ENCODE data around the gene NTSR1. TPM values are rescaled to one million over a fixed set of nuclear protein-coding genes. Genes with fewer than 3 reads are reported as not detected.

NTSR1 gene
- total RNA-seq, 4 donors from 2014 or later, result 0.06 to 0.09 TPM; not detected in 2

DNA sequence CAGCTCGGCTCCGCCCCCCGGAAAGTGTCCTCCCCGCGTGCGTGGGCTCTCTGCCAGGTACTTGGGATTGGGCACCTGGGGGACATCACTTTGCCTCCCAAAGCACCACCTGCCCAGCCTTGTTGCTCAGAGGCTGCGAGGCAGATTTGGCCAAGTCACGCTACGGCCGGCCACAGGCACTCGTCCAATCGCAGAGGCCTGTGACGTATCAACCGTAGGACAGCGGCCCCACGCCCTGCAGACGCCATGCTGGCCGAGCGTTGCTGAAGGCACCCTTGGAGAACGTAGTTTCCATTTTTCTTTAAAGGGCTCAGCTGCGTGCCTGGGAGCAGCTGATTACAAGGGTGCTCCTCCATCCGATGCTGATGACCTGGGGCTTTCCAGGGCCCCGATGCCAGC is 3.1 kb downstream of the NTSR1 start:
- Histone ChIP-seq H3K27ac (no peak overlapping the region), H3K4me3 (no peak overlapping the region), H3K36me3 (no peaks in the 10 kb centered on the region), H3K9me3 (no peaks in the 10 kb centered on the region), H3K27me3 (peaks cover 8 to 100% (median 19%) of the 10 kb centered on the region in 4 donors), H3K4me1 (peaks cover 0 to 15% (median 9%) of the 10 kb centered on the region in 3 donors)
- intact Hi-C loops (cut with DNase I), result no loop called here
- no peak for DNase-seq
- no peak for TF ChIP-seq POLR2A (IDR thresholded peaks at IDR 0.05)
- TF ChIP-seq, protein P1, sequence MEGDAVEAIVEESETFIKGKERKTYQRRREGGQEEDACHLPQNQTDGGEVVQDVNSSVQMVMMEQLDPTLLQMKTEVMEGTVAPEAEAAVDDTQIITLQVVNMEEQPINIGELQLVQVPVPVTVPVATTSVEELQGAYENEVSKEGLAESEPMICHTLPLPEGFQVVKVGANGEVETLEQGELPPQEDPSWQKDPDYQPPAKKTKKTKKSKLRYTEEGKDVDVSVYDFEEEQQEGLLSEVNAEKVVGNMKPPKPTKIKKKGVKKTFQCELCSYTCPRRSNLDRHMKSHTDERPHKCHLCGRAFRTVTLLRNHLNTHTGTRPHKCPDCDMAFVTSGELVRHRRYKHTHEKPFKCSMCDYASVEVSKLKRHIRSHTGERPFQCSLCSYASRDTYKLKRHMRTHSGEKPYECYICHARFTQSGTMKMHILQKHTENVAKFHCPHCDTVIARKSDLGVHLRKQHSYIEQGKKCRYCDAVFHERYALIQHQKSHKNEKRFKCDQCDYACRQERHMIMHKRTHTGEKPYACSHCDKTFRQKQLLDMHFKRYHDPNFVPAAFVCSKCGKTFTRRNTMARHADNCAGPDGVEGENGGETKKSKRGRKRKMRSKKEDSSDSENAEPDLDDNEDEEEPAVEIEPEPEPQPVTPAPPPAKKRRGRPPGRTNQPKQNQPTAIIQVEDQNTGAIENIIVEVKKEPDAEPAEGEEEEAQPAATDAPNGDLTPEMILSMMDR (IDR thresholded peaks at IDR 0.05), result no peak
- 51 to 74% methylated on average over 7 to 16 of the region's 23 CpGs for WGBS, 2 donors

DNA sequence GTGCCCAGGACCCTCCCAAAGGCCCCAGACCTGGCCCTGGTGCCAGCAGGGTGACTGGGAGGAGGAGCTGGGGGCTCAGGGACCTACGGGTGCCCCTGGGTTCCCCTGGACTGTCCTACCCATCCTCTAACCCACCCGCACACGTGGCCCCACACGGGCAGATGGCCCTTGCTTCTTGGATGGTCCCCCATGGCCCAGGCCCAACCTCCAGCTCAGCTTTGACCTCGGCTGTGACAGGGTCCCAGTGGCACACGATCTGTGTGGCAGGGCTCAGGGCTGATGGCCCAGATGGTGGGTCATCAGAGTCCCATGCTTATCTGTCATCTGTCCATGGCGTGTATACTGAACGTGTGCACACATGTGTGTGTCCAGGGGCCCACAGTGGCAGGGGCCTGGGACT is 4.0 kb downstream of the NTSR1 start:
- Histone ChIP-seq H3K36me3 (no peaks in the 10 kb centered on the region), H3K9me3 (no peaks in the 10 kb centered on the region), H3K27ac (no peak overlapping the region), H3K4me3 (no peak overlapping the region), H3K4me1 (peaks cover 0 to 15% (median 9%) of the 10 kb centered on the region in 3 donors), H3K27me3 (peaks cover 8 to 100% (median 19%) of the 10 kb centered on the region in 4 donors)
- TF ChIP-seq, protein P1 (IDR thresholded peaks at IDR 0.05), result no peak
- no peak for TF ChIP-seq POLR2A (IDR thresholded peaks at IDR 0.05)
- 52 to 72% methylated on average over 2 to 6 of the region's 8 CpGs for WGBS, 2 donors
- intact Hi-C loops (cut with DNase I), result no loop called here
- no peak for DNase-seq

DNA sequence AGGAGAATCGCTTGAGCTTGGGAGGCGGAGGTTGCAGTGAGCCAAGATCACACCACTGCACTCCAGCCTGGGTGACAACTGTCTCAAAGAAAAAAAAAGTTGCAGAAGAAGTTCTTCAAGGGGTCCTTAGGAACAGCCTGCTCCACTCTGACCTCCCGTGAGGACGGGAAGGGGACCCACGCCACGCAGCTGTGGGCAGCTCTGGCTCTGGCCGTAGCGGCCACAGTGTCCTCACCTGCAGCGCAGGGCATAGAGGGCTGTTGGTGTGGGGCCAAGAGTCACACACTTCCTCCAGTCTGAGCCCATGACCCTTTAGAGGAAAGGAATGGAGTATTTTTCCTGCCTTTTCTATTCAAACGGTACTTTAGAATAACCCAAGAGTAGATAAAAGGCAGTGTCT is 5.4 kb downstream of the NTSR1 start:
- intact Hi-C loops (cut with DNase I), result no loop called here
- WGBS, 2 donors, result 91 to 94% methylated on average over 10 of the region's 10 CpGs
- Histone ChIP-seq H3K4me1 (peaks cover 0 to 5% (median 3%) of the 10 kb centered on the region in 3 donors), H3K36me3 (no peaks in the 10 kb centered on the region), H3K9me3 (no peaks in the 10 kb centered on the region), H3K4me3 (no peak overlapping the region), H3K27me3 (peaks cover 3 to 100% (median 12%) of the 10 kb centered on the region in 4 donors), H3K27ac (no peak overlapping the region)
- no peak for DNase-seq
- no peak for TF ChIP-seq POLR2A (IDR thresholded peaks at IDR 0.05)
- TF ChIP-seq, protein P1 (IDR thresholded peaks at IDR 0.05), result no peak

DNA sequence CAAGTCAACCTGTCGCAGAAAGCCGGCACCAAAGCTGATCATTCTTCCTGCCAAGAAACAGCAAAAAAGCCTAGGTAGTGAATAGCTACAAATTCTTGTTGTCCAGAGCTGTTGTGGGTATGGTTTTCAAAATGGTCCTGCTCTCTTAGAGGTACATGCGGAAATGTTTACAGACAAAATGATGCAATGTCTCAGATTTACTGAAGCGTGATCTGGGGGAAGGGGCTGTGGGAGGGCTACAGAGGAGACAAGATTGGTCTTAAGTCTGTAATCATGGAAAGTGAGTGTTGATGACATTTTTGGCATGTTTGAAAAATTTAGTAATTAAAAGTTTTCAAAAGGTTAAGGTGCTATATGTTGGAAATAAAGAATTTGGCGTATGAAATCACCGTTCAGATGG is 6.2 kb downstream of the NTSR1 start:
- no peak for DNase-seq
- H3K4me1 ChIP-seq, result peaks cover 0 to 3% (median 0%) of the 10 kb centered on the region in 3 donors
- H3K36me3 ChIP-seq, result no peaks in the 10 kb centered on the region
- H3K9me3 ChIP-seq, result no peaks in the 10 kb centered on the region
- no peak overlapping the region for H3K4me3 ChIP-seq
- no peak overlapping the region for H3K27ac ChIP-seq
- intact Hi-C loops (cut with DNase I), result no loop called here
- H3K27me3 ChIP-seq, result peaks cover 0 to 100% (median 6%) of the 10 kb centered on the region in 4 donors
- WGBS, 2 donors, result 81 to 85% methylated on average over 6 of the region's 6 CpGs
- TF ChIP-seq POLR2A (IDR thresholded peaks at IDR 0.05), result no peak
- TF ChIP-seq, protein P1 (IDR thresholded peaks at IDR 0.05), result no peak

DNA sequence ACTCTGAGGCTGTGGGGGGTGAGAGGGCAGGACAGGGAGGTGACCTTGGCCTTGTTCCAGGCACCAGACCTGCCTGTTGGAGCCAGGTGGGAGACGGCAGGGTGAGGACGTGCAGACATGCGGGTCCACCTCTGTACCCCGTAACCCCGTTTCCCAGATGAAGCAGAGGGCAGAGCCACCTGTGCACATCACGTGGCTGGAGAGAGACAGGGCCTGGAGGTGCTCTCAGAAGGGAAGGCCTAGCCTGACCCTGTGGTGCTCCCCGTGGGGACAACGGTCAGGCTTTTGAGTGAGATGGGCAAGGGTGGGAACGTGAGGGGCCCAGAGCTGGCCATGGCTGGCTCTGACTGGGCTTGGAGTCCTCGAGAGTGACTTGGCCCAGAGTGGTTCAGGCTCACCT is 6.6 kb downstream of the NTSR1 start:
- TF ChIP-seq, protein P1 (IDR thresholded peaks at IDR 0.05), result no peak
- TF ChIP-seq POLR2A (IDR thresholded peaks at IDR 0.05), result no peak
- peaks cover 0 to 100% (median 4%) of the 10 kb centered on the region in 4 donors for H3K27me3 ChIP-seq
- 72 to 83% methylated on average over 10 of the region's 10 CpGs for WGBS, 2 donors
- H3K4me1 ChIP-seq, result peaks cover 0 to 3% (median 0%) of the 10 kb centered on the region in 3 donors
- intact Hi-C loops (cut with DNase I), result no loop called here
- H3K27ac ChIP-seq, result no peak overlapping the region
- DNase-seq, result no peak
- no peak overlapping the region for H3K4me3 ChIP-seq
- H3K36me3 ChIP-seq, result no peaks in the 10 kb centered on the region
- no peaks in the 10 kb centered on the region for H3K9me3 ChIP-seq
